Measurements from ENCODE around the gene GUCY1A2.

Gene GUCY1A2

DNA sequence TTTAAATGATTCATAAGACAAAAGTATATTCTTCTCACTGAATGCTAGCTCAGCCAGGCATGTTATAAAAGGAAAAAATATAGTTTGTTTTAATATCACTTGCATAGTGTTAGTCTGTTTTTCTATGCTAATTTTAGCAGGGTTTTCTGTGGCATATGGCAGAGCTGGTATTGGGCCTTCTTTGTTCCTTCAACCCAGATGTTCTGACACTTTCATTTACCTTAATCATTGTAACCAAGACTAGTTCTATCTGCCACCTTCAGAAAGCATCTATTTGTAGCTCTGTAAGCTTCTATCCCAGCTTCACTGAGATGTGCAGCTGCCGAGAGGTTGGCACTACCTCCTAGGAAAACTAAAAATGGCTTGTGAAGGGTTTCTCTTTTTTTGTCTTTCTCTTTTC lies 338.7 kb downstream of the GUCY1A2 start:
- TF ChIP-seq CTCF (IDR thresholded peaks at IDR 0.05), result no peak
- Histone ChIP-seq H3K27me3 (no peaks in the 10 kb centered on the region), H3K9me3 (no peaks in the 10 kb centered on the region), H3K27ac (no peak overlapping the region), H3K4me1 (ENCODE audit: control insufficient read depth in 1 of 2, insufficient read depth in 1 of 2, low read depth in 1 of 2, low read length in 1 of 2) (no peaks in the 10 kb centered on the region), H3K36me3 (no peaks in the 10 kb centered on the region), H3K4me3 (ENCODE audit: low read depth in 1 of 2, low read length in 1 of 2) (no peak overlapping the region)

DNA sequence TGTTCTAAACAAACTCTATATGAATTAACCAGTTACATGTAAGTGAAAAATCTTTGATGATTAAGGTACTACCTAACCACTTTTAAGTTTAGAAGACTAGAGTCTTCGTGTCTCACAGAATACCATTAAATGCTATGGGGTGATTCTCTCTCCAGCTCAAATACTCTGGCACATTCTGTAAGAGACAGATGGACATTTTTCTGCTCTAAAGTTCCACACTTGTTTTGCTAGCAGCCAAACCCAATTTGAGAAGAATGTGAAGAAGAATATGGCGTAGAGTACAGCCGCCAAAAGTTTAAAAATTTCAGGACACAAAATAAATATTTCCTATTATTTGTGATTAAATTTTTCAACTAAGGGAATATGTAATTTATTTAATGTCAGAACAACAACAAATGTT lies 339.1 kb downstream of the GUCY1A2 start:
- Histone ChIP-seq H3K4me1 (ENCODE audit: control insufficient read depth in 1 of 2, insufficient read depth in 1 of 2, low read depth in 1 of 2, low read length in 1 of 2) (no peaks in the 10 kb centered on the region), H3K4me3 (ENCODE audit: low read depth in 1 of 2, low read length in 1 of 2) (no peak overlapping the region), H3K9me3 (no peaks in the 10 kb centered on the region), H3K27ac (no peak overlapping the region), H3K27me3 (no peaks in the 10 kb centered on the region), H3K36me3 (no peaks in the 10 kb centered on the region)
- no peak for TF ChIP-seq CTCF (IDR thresholded peaks at IDR 0.05)

- Histone ChIP-seq H3K27ac (no peak overlapping the region), H3K36me3 (no peaks in the 10 kb centered on the region), H3K4me3 (ENCODE audit: low read depth in 1 of 2, low read length in 1 of 2) (no peak overlapping the region), H3K9me3 (no peaks in the 10 kb centered on the region), H3K27me3 (no peaks in the 10 kb centered on the region), H3K4me1 (ENCODE audit: control insufficient read depth in 1 of 2, insufficient read depth in 1 of 2, low read depth in 1 of 2, low read length in 1 of 2) (no peaks in the 10 kb centered on the region)
- TF ChIP-seq CTCF (IDR thresholded peaks at IDR 0.05), result no peak
Observed at GRCh38 chr11:106670069-106670468, 348.2 kb downstream of the GUCY1A2 start.

GRCh38 chr11:106668147-106668546 lies 350.1 kb downstream of the GUCY1A2 start:
- Histone ChIP-seq H3K9me3 (no peaks in the 10 kb centered on the region), H3K36me3 (no peaks in the 10 kb centered on the region), H3K27me3 (no peaks in the 10 kb centered on the region), H3K4me3 (ENCODE audit: low read depth in 1 of 2, low read length in 1 of 2) (no peak overlapping the region), H3K27ac (no peak overlapping the region), H3K4me1 (ENCODE audit: control insufficient read depth in 1 of 2, insufficient read depth in 1 of 2, low read depth in 1 of 2, low read length in 1 of 2) (no peaks in the 10 kb centered on the region)
- no peak for TF ChIP-seq CTCF (IDR thresholded peaks at IDR 0.05)

DNA sequence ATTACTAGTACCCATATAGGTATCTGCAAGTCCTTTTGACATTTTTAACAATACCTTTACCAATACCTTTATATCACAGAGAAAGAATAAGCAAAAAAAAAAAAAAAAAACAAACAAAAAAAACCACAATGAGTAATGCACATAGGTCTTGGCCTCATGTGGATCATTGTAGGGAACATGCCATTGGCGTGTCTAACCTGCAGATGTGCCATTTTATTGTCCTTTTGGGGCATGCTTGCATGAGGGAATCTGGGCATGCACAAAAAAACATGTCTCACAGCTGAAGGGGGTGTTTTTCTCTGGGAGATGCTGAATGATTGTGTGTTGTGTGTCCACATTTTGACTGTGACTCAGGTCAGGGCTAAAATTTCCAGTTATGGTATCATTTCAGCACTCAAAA lies 361.6 kb downstream of the GUCY1A2 start:
- no peak overlapping the region for H3K4me3 ChIP-seq (ENCODE audit: low read depth in 1 of 2, low read length in 1 of 2)
- H3K27ac ChIP-seq, result no peak overlapping the region
- H3K9me3 ChIP-seq, result no peaks in the 10 kb centered on the region
- H3K27me3 ChIP-seq, result no peaks in the 10 kb centered on the region
- H3K36me3 ChIP-seq, result no peaks in the 10 kb centered on the region
- TF ChIP-seq CTCF (IDR thresholded peaks at IDR 0.05), result no peak
- H3K4me1 ChIP-seq (ENCODE audit: control insufficient read depth in 1 of 2, insufficient read depth in 1 of 2, low read depth in 1 of 2, low read length in 1 of 2), result no peaks in the 10 kb centered on the region

- Histone ChIP-seq H3K4me3 (ENCODE audit: low read depth in 1 of 2, low read length in 1 of 2) (no peak overlapping the region), H3K4me1 (ENCODE audit: control insufficient read depth in 1 of 2, insufficient read depth in 1 of 2, low read depth in 1 of 2, low read length in 1 of 2) (no peaks in the 10 kb centered on the region), H3K9me3 (no peaks in the 10 kb centered on the region), H3K27ac (no peak overlapping the region), H3K36me3 (no peaks in the 10 kb centered on the region), H3K27me3 (no peaks in the 10 kb centered on the region)
- no peak for TF ChIP-seq CTCF (IDR thresholded peaks at IDR 0.05)
Observed at GRCh38 chr11:106644824-106645223, 373.5 kb downstream of the GUCY1A2 start.
